BJ (cell line): Measurements from ENCODE around the gene TMEM88. TPM values are rescaled to one million over a fixed set of nuclear protein-coding genes. Genes with fewer than 3 reads are reported as not detected.

Experiments
- CTCF ChIA-PET: fragments of 350-600 bp; formaldehyde crosslinking; extraction: SDS; loops from one replicate; lab custom pipeline; 2021; ENCODE audit warnings: antibody characterized with exemption, inconsistent platforms; lab: Yijun Ruan, JAX
- POLR2A ChIA-PET: fragments of 300-600 bp; sonication (Branson Sonifier 250); formaldehyde crosslinking; extraction: SDS; loops from one replicate; lab custom pipeline; 2021; ENCODE audit warnings: antibody characterized with exemption; lab: Charles Lee
- DNase-seq: peaks from one replicate; pipeline ENCODE4 v3.0.0-alpha.2; 2011; ENCODE audit warnings: low read depth
- H3K27me3 ChIP-seq: 2 replicates; pipeline ENCODE4 v1.6.0; 2011; ENCODE audit warnings: low read length; ENCODE audit not compliant: control insufficient read depth, insufficient read depth
- H3K36me3 ChIP-seq: 2 replicates; pipeline ENCODE4 v1.5.1; 2011; ENCODE audit warnings: low read length; ENCODE audit not compliant: control insufficient read depth, insufficient read depth
- H3K4me3 ChIP-seq: 2 replicates; pipeline ENCODE4 v1.5.1; 2011; ENCODE audit warnings: low read depth, mild to moderate bottlenecking, control low read depth, low read length
- CTCF ChIP-seq: IDR thresholded peaks from 2 replicates; pipeline ENCODE4 v1.5.1; 2011; ENCODE audit warnings: low read depth, mild to moderate bottlenecking, control low read depth, inconsistent platforms, low read length, moderate library complexity; ENCODE audit not compliant: insufficient read depth
- polyA plus RNA-seq: library from polyadenylated mRNA; depleted of rRNA; stranded (reverse); fragments of >200 nt; gene quantifications from 2 replicates; pipeline ENCODE4 v1.2.3, GENCODE V29; 2011

TMEM88 gene
- polyA plus RNA-seq, 1 experiment: 0.29 TPM

GRCh38 chr17:7856811-7857712, 2.2 kb downstream of the TMEM88 start, which contains the start of gene NAA38:
Gene NAA38 (minus strand): TSS chr17:7857559. CDS start chr17:7857463, 96 bp downstream.
- peak; percentile 59 for TF ChIP-seq CTCF
- peak within 1 kb of the TSS; percentile 58 for H3K4me3 ChIP-seq
- ChIA-PET POLR2A (interaction anchor here (0.6 to 1.4 kb wide), 4 partner anchors 14 to 59 kb away, joined by 3 read pairs; partner anchors contain the start of gene RNF227), CTCF (interaction anchor here (0.6 to 3.0 kb wide), 11 partner anchors 13 to 184 kb away, joined by 3 to 23 read pairs (median 8); partner anchors contain the start of gene RNF227)
- peaks cover 13% of the 10 kb centered on the region for H3K36me3 ChIP-seq
- H3K27me3 ChIP-seq: no peaks in the 10 kb centered on the region
- DNase-seq: peak; percentile 97

- no peak for TF ChIP-seq CTCF
- DNase-seq: no peak
- H3K36me3 ChIP-seq: peaks cover 7% of the 10 kb centered on the region
- peak within 1 kb of the TSS; percentile 58 for H3K4me3 ChIP-seq
- ChIA-PET POLR2A (interaction anchor here (0.9 to 1.4 kb wide), 3 partner anchors 15 to 58 kb away, joined by 3 read pairs; partner anchors contain the start of gene RNF227), CTCF (interaction anchor here (0.7 to 3.0 kb wide), 12 partner anchors 12 to 183 kb away, joined by 3 to 23 read pairs (median 8); partner anchors contain the start of gene RNF227)
- H3K27me3 ChIP-seq: no peaks in the 10 kb centered on the region
Observed at GRCh38 chr17:7857713-7858521, 3.1 kb downstream of the TMEM88 start, which contains the start of gene CYB5D1. Gene CYB5D1 (plus strand): TSS chr17:7858003. CDS start chr17:7858135, 132 bp downstream.

GRCh38 chr17:7858522-7858810, 3.6 kb downstream of the TMEM88 start:
- no peak for DNase-seq
- H3K27me3 ChIP-seq: no peaks in the 10 kb centered on the region
- peaks cover 4% of the 10 kb centered on the region for H3K36me3 ChIP-seq
- ChIA-PET POLR2A (no interaction called here), CTCF (interaction anchor here (0.7 to 2.7 kb wide), 6 partner anchors 12 to 132 kb away, joined by 3 to 9 read pairs (median 6); no protein-coding TSS in a partner anchor)
- TF ChIP-seq CTCF: peak; percentile 68
- peak overlapping the region; percentile 58 for H3K4me3 ChIP-seq

GRCh38 chr17:7859028-7859427, 4.2 kb downstream of the TMEM88 start:
- ChIA-PET POLR2A (no interaction called here), CTCF (interaction anchor here (0.9 to 2.7 kb wide), 6 partner anchors 12 to 132 kb away, joined by 3 to 9 read pairs (median 6); no protein-coding TSS in a partner anchor)
- H3K36me3 ChIP-seq: peaks cover 3% of the 10 kb centered on the region
- no peaks in the 10 kb centered on the region for H3K27me3 ChIP-seq
- no peak for TF ChIP-seq CTCF
- no peak for DNase-seq
- peak overlapping the region; percentile 58; the same call in 1 of the 2 replicates for H3K4me3 ChIP-seq
